HFFc6 (cell line): ENCODE results near the gene SRSF3. TPM values are rescaled to one million over a fixed set of nuclear protein-coding genes. Genes with fewer than 3 reads are reported as not detected.

Experiments used
- DNase-seq: peaks from one replicate; pipeline ENCODE4 v3.0.0-alpha.2; 2018
- H3K27ac Mint-ChIP-seq: 2 replicates; pipeline ENCODE4 v1.8.0; 2020; ENCODE audit warnings: mild to moderate bottlenecking, mixed read lengths
- H3K27me3 Mint-ChIP-seq: 2 replicates; pipeline ENCODE4 v1.8.0; 2021; ENCODE audit warnings: mild to moderate bottlenecking, moderate library complexity, mixed read lengths; ENCODE audit not compliant: insufficient read depth
- H3K36me3 Mint-ChIP-seq: 2 replicates; pipeline ENCODE4 v1.8.0; 2021; ENCODE audit warnings: low read depth, mixed read lengths
- H3K4me1 Mint-ChIP-seq: 2 replicates; pipeline ENCODE4 v1.8.0; 2020; ENCODE audit warnings: low read depth, mixed read lengths
- H3K4me3 Mint-ChIP-seq: 2 replicates; pipeline ENCODE4 v1.8.0; 2020; ENCODE audit warnings: mild to moderate bottlenecking, moderate library complexity, mixed read lengths
- H3K9me3 Mint-ChIP-seq: 2 replicates; pipeline ENCODE4 v1.8.0; 2020; ENCODE audit warnings: mild to moderate bottlenecking, mixed read lengths
- total RNA-seq, 6 experiments: library from RNA; stranded (reverse); fragmentation: NEBNext Ultra II Directional; extraction: Animal tissue kit (Norgen Biotek cat#: 25700); gene quantifications; 2 replicates in 1 of 6; 3 replicates in 5 of 6; pipeline ENCODE4 v1.2.3, GENCODE V29; 2021
- TF ChIP-seq, protein P1 (sequence below): fragments of 200-600 bp; sonication (generic); IDR thresholded peaks from 2 replicates; pipeline ENCODE4 v1.5.0; 2021; ENCODE audit warnings: antibody characterized with exemption, mild to moderate bottlenecking

SRSF3 gene
- total RNA-seq, 6 experiments from 2014 or later: 257 to 368 (median 330) TPM

DNA sequence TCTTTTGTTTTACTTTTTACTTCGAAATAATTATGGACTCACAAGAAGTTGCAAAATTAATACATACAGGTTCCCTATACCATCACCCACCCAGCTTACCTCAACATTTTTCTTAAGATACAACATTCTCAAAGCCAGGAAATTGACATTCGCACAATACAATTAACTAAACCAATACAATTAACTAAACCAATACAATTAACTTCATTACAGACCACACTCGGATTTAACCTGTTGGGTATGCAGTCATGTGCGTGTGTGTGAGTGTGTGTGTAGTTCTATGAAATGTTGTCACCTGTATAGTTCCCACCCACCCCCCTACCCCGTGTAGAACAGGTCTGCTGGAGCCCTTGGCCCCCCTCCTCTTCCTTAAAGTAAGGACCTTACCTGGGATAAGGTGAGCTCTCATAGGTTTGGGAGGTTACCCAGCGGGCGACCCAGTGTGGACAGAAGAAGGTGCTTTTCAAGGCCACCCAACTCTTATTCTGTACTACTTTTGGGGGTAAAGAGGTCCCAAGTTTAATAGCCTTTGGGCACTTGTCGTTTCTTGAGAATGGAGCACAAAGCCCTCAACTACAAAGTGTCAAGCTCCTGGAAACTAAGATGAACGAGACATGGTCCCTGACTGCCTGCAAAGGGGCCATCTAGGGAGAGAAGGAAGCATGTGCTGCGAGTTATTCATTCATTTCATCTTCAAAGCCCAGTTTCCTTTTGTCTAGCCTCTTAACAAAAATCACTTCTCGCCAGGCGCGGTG, 46.3 kb upstream of the SRSF3 start:
- Mint-ChIP-seq H3K4me1 (peaks cover 30% of the 10 kb centered on the region), H3K9me3 (no peaks in the 10 kb centered on the region), H3K36me3 (peaks cover 5% of the 10 kb centered on the region; the same call in 1 of the 2 replicates), H3K27me3 (peaks cover 6% of the 10 kb centered on the region), H3K27ac (peak overlapping the region; percentile 87), H3K4me3 (peak overlapping the region; percentile 97)
- TF ChIP-seq, protein P1, sequence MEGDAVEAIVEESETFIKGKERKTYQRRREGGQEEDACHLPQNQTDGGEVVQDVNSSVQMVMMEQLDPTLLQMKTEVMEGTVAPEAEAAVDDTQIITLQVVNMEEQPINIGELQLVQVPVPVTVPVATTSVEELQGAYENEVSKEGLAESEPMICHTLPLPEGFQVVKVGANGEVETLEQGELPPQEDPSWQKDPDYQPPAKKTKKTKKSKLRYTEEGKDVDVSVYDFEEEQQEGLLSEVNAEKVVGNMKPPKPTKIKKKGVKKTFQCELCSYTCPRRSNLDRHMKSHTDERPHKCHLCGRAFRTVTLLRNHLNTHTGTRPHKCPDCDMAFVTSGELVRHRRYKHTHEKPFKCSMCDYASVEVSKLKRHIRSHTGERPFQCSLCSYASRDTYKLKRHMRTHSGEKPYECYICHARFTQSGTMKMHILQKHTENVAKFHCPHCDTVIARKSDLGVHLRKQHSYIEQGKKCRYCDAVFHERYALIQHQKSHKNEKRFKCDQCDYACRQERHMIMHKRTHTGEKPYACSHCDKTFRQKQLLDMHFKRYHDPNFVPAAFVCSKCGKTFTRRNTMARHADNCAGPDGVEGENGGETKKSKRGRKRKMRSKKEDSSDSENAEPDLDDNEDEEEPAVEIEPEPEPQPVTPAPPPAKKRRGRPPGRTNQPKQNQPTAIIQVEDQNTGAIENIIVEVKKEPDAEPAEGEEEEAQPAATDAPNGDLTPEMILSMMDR: no peak
- no peak for DNase-seq

DNA sequence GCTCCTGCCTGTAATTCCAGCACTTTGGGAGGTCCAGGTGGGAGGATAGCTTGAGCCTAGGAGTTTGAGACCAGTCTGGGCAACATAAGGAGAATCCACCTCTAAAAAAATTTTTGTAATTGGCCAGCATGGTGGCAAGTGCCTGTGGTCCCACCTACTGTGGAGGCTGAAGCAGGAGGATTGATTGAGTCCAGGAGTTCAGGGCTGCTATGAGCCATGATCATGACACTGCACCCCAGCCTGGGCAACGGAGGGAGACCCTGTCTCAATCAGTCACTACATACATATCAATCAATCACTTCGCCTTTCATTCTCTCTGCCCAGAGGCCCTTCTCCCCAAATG, 45.8 kb upstream of the SRSF3 start:
- peaks cover 5% of the 10 kb centered on the region; the same call in 1 of the 2 replicates for H3K36me3 Mint-ChIP-seq
- H3K9me3 Mint-ChIP-seq: no peaks in the 10 kb centered on the region
- DNase-seq: no peak
- TF ChIP-seq, protein P1: no peak
- peaks cover 30% of the 10 kb centered on the region for H3K4me1 Mint-ChIP-seq
- no peak overlapping the region for H3K4me3 Mint-ChIP-seq
- H3K27me3 Mint-ChIP-seq: peaks cover 6% of the 10 kb centered on the region
- H3K27ac Mint-ChIP-seq: no peak overlapping the region

DNA sequence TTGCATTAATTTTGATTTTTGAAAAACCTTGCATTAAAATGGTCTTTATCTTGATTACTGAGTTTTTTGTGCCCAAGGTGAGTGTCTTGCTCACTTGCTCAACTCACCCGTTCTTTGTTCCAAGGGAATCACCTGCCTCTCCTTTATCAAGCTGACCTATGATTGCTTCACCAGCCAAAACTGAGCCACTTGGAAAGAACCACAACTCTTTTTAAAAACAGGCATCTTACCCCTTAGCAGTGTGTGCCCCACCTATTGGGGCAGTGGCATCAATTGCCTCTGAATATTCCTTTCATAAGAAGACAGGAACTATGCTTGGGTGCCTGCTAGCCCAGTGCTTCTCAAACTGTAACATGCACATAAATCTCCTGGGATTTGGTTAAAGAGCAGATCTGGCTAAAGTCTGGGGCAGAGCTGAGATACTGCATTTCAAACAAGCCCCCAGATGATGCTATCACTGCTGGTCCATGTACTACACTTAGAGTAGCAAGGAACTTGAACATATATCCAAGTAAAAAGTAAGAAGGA, 43.6 kb upstream of the SRSF3 start:
- TF ChIP-seq, protein P1: no peak
- Mint-ChIP-seq H3K27ac (no peak overlapping the region), H3K9me3 (no peaks in the 10 kb centered on the region), H3K36me3 (no peaks in the 10 kb centered on the region), H3K27me3 (peaks cover 6% of the 10 kb centered on the region), H3K4me3 (no peak overlapping the region), H3K4me1 (peaks cover 25% of the 10 kb centered on the region)
- DNase-seq: no peak

DNA sequence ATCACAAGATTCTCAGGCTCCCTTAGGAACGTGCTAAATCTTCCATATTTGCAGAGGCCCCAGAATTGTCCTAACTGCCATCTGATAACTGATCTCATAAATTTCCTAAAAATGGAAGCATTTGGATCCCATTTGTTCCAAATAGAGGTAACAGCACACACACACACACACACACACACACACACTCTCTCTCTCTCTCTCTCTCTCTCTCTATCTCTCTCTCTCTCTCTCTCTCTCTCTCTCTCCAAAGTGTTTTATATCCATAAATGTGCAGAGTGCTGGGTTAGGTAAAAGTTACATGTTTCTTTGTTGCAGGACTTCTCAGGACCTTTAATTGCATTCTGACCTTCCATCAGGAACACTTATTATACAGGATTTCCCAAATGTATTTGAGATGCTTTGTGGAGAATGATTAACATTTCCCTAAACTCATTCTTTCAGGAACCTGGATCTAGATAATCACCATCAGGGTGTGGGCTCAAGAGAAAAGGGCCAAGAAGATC, 38.4 kb upstream of the SRSF3 start:
- DNase-seq: peak; percentile 12
- TF ChIP-seq, protein P1: no peak
- Mint-ChIP-seq H3K27me3 (peaks cover 1% of the 10 kb centered on the region; the same call in 1 of the 2 replicates), H3K4me1 (peaks cover 23% of the 10 kb centered on the region), H3K9me3 (no peaks in the 10 kb centered on the region), H3K36me3 (no peaks in the 10 kb centered on the region), H3K4me3 (no peak overlapping the region), H3K27ac (peak overlapping the region; percentile 40; the same call in 1 of the 2 replicates)

DNA sequence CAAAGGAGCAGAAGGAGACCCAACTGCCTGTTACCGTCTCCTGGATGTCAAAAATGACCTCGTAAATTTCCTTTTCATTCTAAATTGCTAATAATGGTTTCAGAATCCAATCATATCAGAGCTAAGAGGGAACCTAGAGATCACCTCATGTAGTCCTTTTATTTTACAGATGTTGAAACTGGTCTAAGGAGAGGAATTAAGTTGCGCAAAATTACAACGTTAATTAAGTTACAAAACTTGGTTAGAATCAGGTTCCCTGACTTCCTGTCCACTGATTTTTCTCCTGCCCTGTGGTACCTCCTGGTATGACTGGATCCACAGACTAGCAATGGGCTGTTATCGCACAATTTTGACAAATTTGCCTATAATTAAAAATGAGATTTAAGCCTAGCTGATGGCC, 37.9 kb upstream of the SRSF3 start:
- Mint-ChIP-seq H3K4me3 (no peak overlapping the region), H3K9me3 (no peaks in the 10 kb centered on the region), H3K27ac (no peak overlapping the region), H3K4me1 (peaks cover 23% of the 10 kb centered on the region), H3K27me3 (peaks cover 1% of the 10 kb centered on the region; the same call in 1 of the 2 replicates), H3K36me3 (no peaks in the 10 kb centered on the region)
- DNase-seq: no peak
- TF ChIP-seq, protein P1: no peak
